Calu3 (cell line): ENCODE results near the gene KRTAP10-9. TPM values are rescaled to one million over a fixed set of nuclear protein-coding genes. Genes with fewer than 3 reads are reported as not detected.
"Not testable (repeated sequence)": the region's sequence is repeated elsewhere in the genome, so short reads cannot be mapped to it uniquely, and the experiment has no call there.

Source experiments
- BruUV-seq: library from RNA; stranded (reverse); fragments of 400-500 nt; replicated peaks from 2 replicates; lab custom pipeline; 2021; lab: Mats Ljungman, UMichigan
- CTCF ChIA-PET: fragments of 300-600 bp; sonication (Branson Sonifier 250); formaldehyde crosslinking; loops from one replicate; lab custom pipeline; 2022; ENCODE audit warnings: antibody characterized with exemption; lab: Charles Lee
- DNase-seq: peaks from one replicate; pipeline ENCODE4 v3.0.0; 2022
- H3K27ac Mint-ChIP-seq: one replicate; pipeline ENCODE4 v1.8.0; 2022; ENCODE audit warnings: mixed read lengths; ENCODE audit not compliant: unreplicated experiment
- H3K27me3 Mint-ChIP-seq: one replicate; pipeline ENCODE4 v1.8.0; 2022; ENCODE audit warnings: mixed read lengths; ENCODE audit not compliant: unreplicated experiment
- H3K36me3 Mint-ChIP-seq: one replicate; pipeline ENCODE4 v1.8.0; 2022; ENCODE audit warnings: mild to moderate bottlenecking, moderate library complexity, mixed read lengths; ENCODE audit not compliant: insufficient read depth, unreplicated experiment
- H3K4me1 Mint-ChIP-seq: one replicate; pipeline ENCODE4 v1.8.0; 2022; ENCODE audit warnings: mild to moderate bottlenecking, low read depth, mixed read lengths; ENCODE audit not compliant: unreplicated experiment
- H3K4me3 Mint-ChIP-seq: one replicate; pipeline ENCODE4 v1.8.0; 2022; ENCODE audit warnings: mild to moderate bottlenecking, low read depth, moderate library complexity, mixed read lengths; ENCODE audit not compliant: unreplicated experiment
- H3K9me3 Mint-ChIP-seq: one replicate; pipeline ENCODE4 v1.8.0; 2022; ENCODE audit warnings: low read depth, mixed read lengths; ENCODE audit not compliant: unreplicated experiment
- CTCF ChIP-seq: fragments of 200-600 bp; IDR thresholded peaks from one replicate; pipeline ENCODE4 v1.8.0; 2022; ENCODE audit warnings: antibody characterized with exemption; ENCODE audit not compliant: unreplicated experiment
- intact Hi-C: fragments of 100-400 bp; cut with micrococcal nuclease; formaldehyde crosslinking; loops from one replicate; pipeline ENCODE4 v1.10.0; 2022; ENCODE audit not compliant: unreplicated experiment
- total RNA-seq: library from RNA; stranded (reverse); gene quantifications from 2 replicates; pipeline ENCODE4 v1.2.3, GENCODE V29; 2022

The KRTAP10-9 gene
- total RNA-seq, 1 experiment from 2014 or later: not detected

- Mint-ChIP-seq H3K36me3 (no peaks in the 10 kb centered on the region), H3K27ac (no peak overlapping the region), H3K27me3 (peaks cover 83% of the 10 kb centered on the region), H3K4me3 (no peak overlapping the region), H3K9me3 (peaks cover 11% of the 10 kb centered on the region), H3K4me1 (no peaks in the 10 kb centered on the region)
- BruUV-seq: no TSS peak
- intact Hi-C loops: no loop called here
- no peak for TF ChIP-seq CTCF
- CTCF ChIA-PET: no interaction called here
- DNase-seq: no peak
Measured at GRCh38 chr21:44585892-44586291, 41.0 kb upstream of the KRTAP10-9 start.

- BruUV-seq: no TSS peak
- H3K36me3 Mint-ChIP-seq: peaks cover 5% of the 10 kb centered on the region
- no peaks in the 10 kb centered on the region for H3K4me1 Mint-ChIP-seq
- intact Hi-C loops: no loop called here
- peaks cover 82% of the 10 kb centered on the region for H3K27me3 Mint-ChIP-seq
- H3K9me3 Mint-ChIP-seq: no peaks in the 10 kb centered on the region
- H3K27ac Mint-ChIP-seq: no peak overlapping the region
- no peak for TF ChIP-seq CTCF
- H3K4me3 Mint-ChIP-seq: no peak overlapping the region
- CTCF ChIA-PET: no interaction called here
- DNase-seq: no peak
Measured at GRCh38 chr21:44589094-44589493, 37.8 kb upstream of the KRTAP10-9 start.

GRCh38 chr21:44589586-44590305 is 37.1 kb upstream of the KRTAP10-9 start:
- no peak for TF ChIP-seq CTCF
- Mint-ChIP-seq H3K9me3 (no peaks in the 10 kb centered on the region), H3K4me3 (no peak overlapping the region), H3K4me1 (no peaks in the 10 kb centered on the region), H3K36me3 (peaks cover 5% of the 10 kb centered on the region), H3K27me3 (peaks cover 82% of the 10 kb centered on the region), H3K27ac (no peak overlapping the region)
- DNase-seq: no peak
- CTCF ChIA-PET: no interaction called here
- BruUV-seq: no TSS peak
- intact Hi-C loops: no loop called here

GRCh38 chr21:44590311-44590721 is 36.6 kb upstream of the KRTAP10-9 start:
- Mint-ChIP-seq H3K9me3 (no peaks in the 10 kb centered on the region), H3K4me3 (no peak overlapping the region), H3K4me1 (no peaks in the 10 kb centered on the region), H3K27ac (no peak overlapping the region), H3K27me3 (peaks cover 82% of the 10 kb centered on the region), H3K36me3 (peaks cover 5% of the 10 kb centered on the region)
- DNase-seq: no peak
- CTCF ChIA-PET: no interaction called here
- intact Hi-C loops: no loop called here
- no peak for TF ChIP-seq CTCF
- BruUV-seq: no TSS peak

GRCh38 chr21:44590897-44591800 is 35.7 kb upstream of the KRTAP10-9 start:
- H3K27ac Mint-ChIP-seq, BruUV-seq, CTCF ChIA-PET, H3K4me1 Mint-ChIP-seq, intact Hi-C loops, H3K36me3 Mint-ChIP-seq, DNase-seq, H3K9me3 Mint-ChIP-seq: not testable (repeated sequence)
- H3K4me3 Mint-ChIP-seq: peak overlapping the region; percentile 52
- H3K27me3 Mint-ChIP-seq: peaks cover 82% of the 10 kb centered on the region

- H3K4me3 Mint-ChIP-seq: peak overlapping the region; percentile 52
- CTCF ChIA-PET: interaction anchor here (0.8 kb wide), 1 partner anchor 18 kb away, joined by 3 read pairs; the partner anchor contains the start of gene KRTAP10-4
- peaks cover 80% of the 10 kb centered on the region for H3K27me3 Mint-ChIP-seq
- H3K27ac Mint-ChIP-seq, BruUV-seq, H3K4me1 Mint-ChIP-seq, intact Hi-C loops, H3K9me3 Mint-ChIP-seq, DNase-seq, H3K36me3 Mint-ChIP-seq: not testable (repeated sequence)
Measured at GRCh38 chr21:44591801-44592130, 35.1 kb upstream of the KRTAP10-9 start.
